Gastrocnemius medialis (tissue), 4 donors: Measurements from ENCODE around the gene GINS2. TPM values are rescaled to one million over a fixed set of nuclear protein-coding genes. Genes with fewer than 3 reads are reported as not detected.

Source experiments
- ATAC-seq, 2 donors: fragments of 150-250 bp; one replicate each; pipeline ENCODE4 v1.9.1; 2016
- DNase-seq, 2 donors: peaks; one replicate each; pipeline ENCODE4 v3.0.0-alpha.2; 2019
- H3K27ac ChIP-seq, 4 donors: fragments of 200-600 bp; sonication (generic); 1 replicate in 1 of 4; 2 replicates in 3 of 4; pipeline ENCODE4 v1.5.1; 2016 to 2018; ENCODE audit warnings: mild to moderate bottlenecking in 2 of 4, moderate library complexity in 1 of 4
- H3K27me3 ChIP-seq, 3 donors: fragments of 200-600 bp; sonication (generic) in 2 of 3; 1 replicate in 1 of 3; 2 replicates in 2 of 3; pipeline versions ENCODE4 v1.5.1 to v1.6.0; 2016 to 2019; ENCODE audit warnings: mild to moderate bottlenecking in 1 of 3, moderate library complexity in 1 of 3
- H3K36me3 ChIP-seq, 2 donors: fragments of 200-600 bp; sonication (generic) in 1 of 2; one replicate each; pipeline ENCODE4 v1.5.1; 2017 to 2018
- H3K4me1 ChIP-seq, 2 donors: fragments of 200-600 bp; sonication (generic) in 1 of 2; one replicate each; pipeline ENCODE4 v1.5.1; 2016 to 2017; ENCODE audit warnings: mild to moderate bottlenecking in 2 of 2
- H3K4me3 ChIP-seq, 4 donors: fragments of 200-600 bp; sonication (generic) in 3 of 4; 1 replicate in 1 of 4; 2 replicates in 3 of 4; pipeline ENCODE4 v1.5.1; 2016 to 2019; ENCODE audit warnings: mild to moderate bottlenecking in 2 of 4
- H3K9me3 ChIP-seq, 3 donors: fragments of 200-600 bp; sonication (generic) in 2 of 3; 1 replicate in 1 of 3; 2 replicates in 2 of 3; pipeline ENCODE4 v1.5.1; 2016 to 2019
- CTCF ChIP-seq, 5 experiments: fragments of 450-650 bp in 3 of 5; fragments of 200-600 bp in 2 of 5; sonication (generic) in 2 of 5; IDR thresholded peaks in 4 of 5; conservative IDR thresholded peaks in 1 of 5; 1 replicate in 4 of 5; 2 replicates in 1 of 5; pipeline ENCODE4 v1.5.1; 2016 to 2019; ENCODE audit warnings: antibody characterized with exemption in 5 of 5, mild to moderate bottlenecking in 3 of 5, moderate library complexity in 3 of 5
- POLR2A ChIP-seq, 2 donors: fragments of 450-650 bp; IDR thresholded peaks; one replicate each; pipeline ENCODE4 v1.6.1; 2017; ENCODE audit warnings: antibody characterized with exemption in 2 of 2, mild to moderate bottlenecking in 2 of 2, moderate library complexity in 2 of 2
- in situ Hi-C, 4 donors: fragments of 200-750 bp; cut with MboI; loops; one replicate each; pipeline versions ENCODE4 v1.15.0 to v1.8.0; 2017; ENCODE audit warnings: low sequenced_read_pairs in 4 of 4
- intact Hi-C: fragments of 100-400 bp; cut with DNase I; formaldehyde crosslinking; loops from one replicate; pipeline ENCODE4 v1.15.1; 2023; ENCODE audit warnings: low total_unique reads
- total RNA-seq, 4 donors: library from RNA; depleted of rRNA; stranded (reverse); fragments of >200 nt; gene quantifications; one replicate each; pipeline versions ENCODE4 v1.1.0 to v1.2.3, GENCODE V29; 2016

Gene GINS2
- total RNA-seq, 4 donors from 2014 or later, result 0.33 to 1.6 (median 1.6) TPM; not detected in 1

- ATAC-seq, result no peak
- in situ Hi-C loops (loop anchor here in 1 of 4 donors (10.0 to 25.0 kb wide), 3 partner anchors 46 to 448 kb away; no protein-coding TSS in a partner anchor), intact Hi-C loops (loop anchor here (10.0 kb wide), 1 partner anchor 286 kb away; no protein-coding TSS in a partner anchor)
- no peaks in the 10 kb centered on the region for H3K9me3 ChIP-seq
- H3K27ac ChIP-seq, result no peak overlapping the region
- no peaks in the 10 kb centered on the region for H3K4me1 ChIP-seq
- H3K36me3 ChIP-seq, result no peaks in the 10 kb centered on the region
- DNase-seq, result no peak
- H3K4me3 ChIP-seq, result no peak overlapping the region
- no peak for TF ChIP-seq CTCF (IDR thresholded peaks at IDR 0.05 in 4 of 5, conservative IDR thresholded peaks at IDR 0.05 in 1 of 5)
- TF ChIP-seq POLR2A (IDR thresholded peaks at IDR 0.05), result no peak
- H3K27me3 ChIP-seq, result no peaks in the 10 kb centered on the region
These were observed 22.0 kb upstream of the GINS2 start for GRCh38 chr16:85710732-85711131.

- no peak for ATAC-seq
- H3K4me3 ChIP-seq, result no peak overlapping the region
- no peak overlapping the region for H3K27ac ChIP-seq
- no peaks in the 10 kb centered on the region for H3K27me3 ChIP-seq
- in situ Hi-C loops, result loop anchor here in 1 of 4 donors (10.0 to 25.0 kb wide), 3 partner anchors 45 to 448 kb away; no protein-coding TSS in a partner anchor
- intact Hi-C loops, result loop anchor here (10.0 kb wide), 1 partner anchor 285 kb away; no protein-coding TSS in a partner anchor
- no peaks in the 10 kb centered on the region for H3K36me3 ChIP-seq
- DNase-seq, result no peak
- no peaks in the 10 kb centered on the region for H3K4me1 ChIP-seq
- TF ChIP-seq CTCF (IDR thresholded peaks at IDR 0.05 in 4 of 5, conservative IDR thresholded peaks at IDR 0.05 in 1 of 5) (no peak), POLR2A (IDR thresholded peaks at IDR 0.05) (no peak)
- no peaks in the 10 kb centered on the region for H3K9me3 ChIP-seq
These were observed 21.2 kb upstream of the GINS2 start for GRCh38 chr16:85709766-85710585.

- in situ Hi-C loops, result loop anchor here in 1 of 4 donors (25.0 kb wide), 2 partner anchors 296 to 446 kb away; no protein-coding TSS in a partner anchor
- ATAC-seq, result no peak
- no peaks in the 10 kb centered on the region for H3K9me3 ChIP-seq
These were observed 19.6 kb upstream of the GINS2 start for GRCh38 chr16:85708338-85708737.

GRCh38 chr16:85707528-85708095 is 18.9 kb upstream of the GINS2 start:
- H3K36me3 ChIP-seq, result no peaks in the 10 kb centered on the region
- no peaks in the 10 kb centered on the region for H3K4me1 ChIP-seq
- no peak for TF ChIP-seq CTCF (IDR thresholded peaks at IDR 0.05 in 4 of 5, conservative IDR thresholded peaks at IDR 0.05 in 1 of 5)
- TF ChIP-seq POLR2A (IDR thresholded peaks at IDR 0.05), result no peak
- DNase-seq (no peak), ATAC-seq (no peak)
- no peaks in the 10 kb centered on the region for H3K9me3 ChIP-seq
- intact Hi-C loops (no loop called here), in situ Hi-C loops (loop anchor here in 1 of 4 donors (25.0 kb wide), 2 partner anchors 295 to 445 kb away; no protein-coding TSS in a partner anchor)
- no peak overlapping the region for H3K27ac ChIP-seq
- no peak overlapping the region for H3K4me3 ChIP-seq
- H3K27me3 ChIP-seq, result no peaks in the 10 kb centered on the region

More at GRCh38 chr16:85708338-85708737, 19.6 kb upstream of the GINS2 start:
- intact Hi-C loops, result no loop called here
- no peak for DNase-seq
- Histone ChIP-seq H3K27me3 (no peaks in the 10 kb centered on the region), H3K4me3 (no peak overlapping the region), H3K36me3 (no peaks in the 10 kb centered on the region), H3K4me1 (no peaks in the 10 kb centered on the region), H3K27ac (no peak overlapping the region)
- no peak for TF ChIP-seq POLR2A (IDR thresholded peaks at IDR 0.05)
- TF ChIP-seq CTCF (IDR thresholded peaks at IDR 0.05 in 4 of 5, conservative IDR thresholded peaks at IDR 0.05 in 1 of 5), result no peak
